Measurements from ENCODE around the gene NAV2.
A peak's percentile ranks its signal among the peaks of the same experiment; 100 is the strongest.

The NAV2 gene

GRCh38 chr11:19921976-19922688 lies 209.5 kb downstream of the NAV2 start:
- TF ChIP-seq ZC3H10 (CRISPR knock-in tag; IDR thresholded peaks at IDR 0.05) (no peak), ESRRG (CRISPR knock-in tag; IDR thresholded peaks at IDR 0.05) (no peak), CREB5 (CRISPR knock-in tag; IDR thresholded peaks at IDR 0.05; ENCODE audit: low read depth) (no peak), ZFP3 (CRISPR knock-in tag; IDR thresholded peaks at IDR 0.05) (no peak), OSR1 (CRISPR knock-in tag; IDR thresholded peaks at IDR 0.05) (no peak), ZNF70 (CRISPR knock-in tag; IDR thresholded peaks at IDR 0.05) (no peak), TSHZ2 (CRISPR knock-in tag; IDR thresholded peaks at IDR 0.05) (no peak), TOX (CRISPR knock-in tag; IDR thresholded peaks at IDR 0.05; ENCODE audit: borderline replicate concordance) (no peak), BACH2 (CRISPR knock-in tag; IDR thresholded peaks at IDR 0.05; ENCODE audit: borderline replicate concordance) (no peak), TCF4 (CRISPR knock-in tag; IDR thresholded peaks at IDR 0.05; ENCODE audit: borderline replicate concordance) (no peak), RARB (CRISPR knock-in tag; IDR thresholded peaks at IDR 0.05) (no peak), SNAI2 (CRISPR knock-in tag; IDR thresholded peaks at IDR 0.05) (no peak), PATZ1 (CRISPR knock-in tag; IDR thresholded peaks at IDR 0.05; ENCODE audit: borderline replicate concordance) (no peak), ZNF565 (CRISPR knock-in tag; conservative IDR thresholded peaks at IDR 0.05; ENCODE audit: low read depth) (no peak), ZFP30 (CRISPR knock-in tag; IDR thresholded peaks at IDR 0.05) (no peak), CSRNP3 (CRISPR knock-in tag; IDR thresholded peaks at IDR 0.05) (no peak), PPARA (CRISPR knock-in tag; IDR thresholded peaks at IDR 0.05; ENCODE audit: borderline replicate concordance) (no peak), POU6F1 (CRISPR knock-in tag; IDR thresholded peaks at IDR 0.05; ENCODE audit: borderline replicate concordance, low read depth) (no peak), ZNF8 (CRISPR knock-in tag; IDR thresholded peaks at IDR 0.05) (no peak), ISL1 (CRISPR knock-in tag; IDR thresholded peaks at IDR 0.05) (no peak)
- no peak for ATAC-seq

- ATAC-seq: no peak
- TF ChIP-seq PPARA (CRISPR knock-in tag; IDR thresholded peaks at IDR 0.05; ENCODE audit: borderline replicate concordance): no peak
- TF ChIP-seq ISL1 (CRISPR knock-in tag; IDR thresholded peaks at IDR 0.05): no peak
- TF ChIP-seq ARNTL (CRISPR knock-in tag; IDR thresholded peaks at IDR 0.05; ENCODE audit: borderline replicate concordance, low read depth): no peak
- TF ChIP-seq CSDC2 (CRISPR knock-in tag; IDR thresholded peaks at IDR 0.05): 0 out of 2 replicates have a peak, but pooled peaks have one; percentile 22
- no peak for TF ChIP-seq GLIS3 (CRISPR knock-in tag; IDR thresholded peaks at IDR 0.05)
- TF ChIP-seq BACH2 (CRISPR knock-in tag; IDR thresholded peaks at IDR 0.05; ENCODE audit: borderline replicate concordance): no peak
- TF ChIP-seq ZNF8 (CRISPR knock-in tag; IDR thresholded peaks at IDR 0.05): no peak
- no peak for TF ChIP-seq RARB (CRISPR knock-in tag; IDR thresholded peaks at IDR 0.05)
Observed at GRCh38 chr11:19922689-19923035, 210.0 kb downstream of the NAV2 start.

Measured in SK-N-SH treated with all-trans-retinoic acid at 6 μM for 48 hours (cell line).